Mammary epithelial cell (primary cell): ENCODE data around the gene ESCO1.

Experiments used
- CTCF ChIP-seq, 2 donors: IDR thresholded peaks in 1 of 2; conservative IDR thresholded peaks in 1 of 2; 2 replicates each; pipeline ENCODE4 v1.5.1; 2011 to 2012; ENCODE audit warnings: inconsistent platforms in 2 of 2, low read length in 2 of 2, mild to moderate bottlenecking in 2 of 2, control low read depth in 1 of 2, low read depth in 1 of 2; ENCODE audit not compliant: insufficient read depth in 1 of 2; ENCODE audit errors: extremely low read depth in 1 of 2
- EZH2 ChIP-seq: IDR thresholded peaks from 2 replicates; pipeline ENCODE4 v1.6.1; 2012; ENCODE audit warnings: low read length, inconsistent platforms, borderline replicate concordance

DNA sequence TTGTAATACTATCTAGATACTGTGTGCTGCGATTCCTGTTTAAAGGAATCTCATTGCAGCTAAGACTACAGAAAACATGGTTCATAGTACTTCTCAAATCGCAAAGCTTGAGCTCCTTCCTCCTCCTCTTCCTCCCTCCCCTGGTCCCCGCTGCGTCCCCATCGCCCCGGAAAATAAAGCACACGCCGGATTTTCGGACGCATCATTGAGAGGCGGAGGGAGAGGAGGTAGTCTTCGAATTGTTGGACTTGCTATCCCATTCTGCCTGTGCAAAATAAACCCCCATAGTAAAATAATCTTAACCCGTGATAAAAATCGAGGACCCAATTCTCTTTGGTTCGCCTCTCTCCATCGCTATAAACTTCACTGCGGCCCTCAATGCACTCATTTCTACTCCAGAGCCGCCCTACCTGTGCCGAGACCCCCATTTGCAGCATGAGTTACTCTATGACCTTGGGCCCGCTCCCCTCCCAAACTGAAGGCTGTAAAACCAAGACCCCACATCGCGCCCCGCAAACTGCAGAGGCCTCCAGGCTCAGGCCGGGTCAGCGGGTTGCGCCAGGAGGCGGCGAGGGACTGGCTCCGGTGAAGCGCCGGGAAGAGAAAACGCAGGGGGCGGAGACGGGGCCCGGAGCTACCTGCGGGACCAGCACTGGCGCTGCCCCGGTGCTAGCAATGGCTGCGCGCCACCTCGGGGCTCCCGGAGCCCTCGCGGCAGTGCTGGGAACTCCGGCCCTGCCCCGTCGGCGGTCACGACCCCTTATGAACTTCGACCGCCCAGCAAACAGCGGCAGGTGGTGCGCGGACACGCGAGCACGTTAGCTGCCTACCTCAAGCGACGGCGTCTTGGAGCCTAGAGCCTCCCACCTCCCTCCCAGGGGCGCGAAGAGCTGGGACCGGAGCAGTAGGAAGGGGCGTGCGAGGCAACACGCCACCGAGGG, 649 bp downstream of the ESCO1 start:
- TF ChIP-seq CTCF (conservative IDR thresholded peaks at IDR 0.05 in 1 of 2, IDR thresholded peaks at IDR 0.05 in 1 of 2; ENCODE audit: extremely low read depth in 1 of 2, insufficient read depth in 1 of 2, low read depth in 1 of 2, low read length in 2 of 2) (peak in 1 of 2 donors; percentile 20), EZH2 (no peak)
